HG02642 (cell line): ENCODE data around the gene TXLNB.

ENCODE experiments used
- ATAC-seq: cut with Tn5 transposase; IDR thresholded peaks from one replicate; pipeline ENCODE4 v1.9.1; 2021; ENCODE audit warnings: mild to moderate bottlenecking; ENCODE audit not compliant: unreplicated experiment, poor library complexity

Gene TXLNB

GRCh38 chr6:139277161-139277560 is 14.6 kb downstream of the TXLNB start:
- ATAC-seq: no peak

GRCh38 chr6:139275279-139276055 is 16.3 kb downstream of the TXLNB start:
- no peak for ATAC-seq

DNA sequence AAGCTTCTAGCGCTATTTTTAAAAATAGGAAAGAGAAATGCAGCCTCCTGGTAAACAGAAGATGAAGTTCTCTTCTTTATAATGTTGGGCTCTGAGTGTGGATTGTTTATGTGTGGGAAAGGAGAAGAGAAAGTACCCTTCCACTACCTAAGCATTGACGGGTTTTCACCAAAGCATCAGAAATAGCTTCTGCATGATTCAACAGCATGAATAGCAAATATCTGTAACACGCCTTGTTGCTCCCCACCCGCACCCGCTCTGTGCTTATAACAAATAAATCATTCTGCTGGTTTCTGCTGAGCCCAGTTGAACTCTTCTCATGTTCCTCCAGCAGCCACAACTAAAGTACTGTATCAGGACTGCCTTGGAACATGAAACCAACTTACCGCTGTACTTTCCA is 20.7 kb downstream of the TXLNB start:
- peak; percentile 90 for ATAC-seq

GRCh38 chr6:139270249-139270648 is 21.5 kb downstream of the TXLNB start:
- ATAC-seq: no peak

DNA sequence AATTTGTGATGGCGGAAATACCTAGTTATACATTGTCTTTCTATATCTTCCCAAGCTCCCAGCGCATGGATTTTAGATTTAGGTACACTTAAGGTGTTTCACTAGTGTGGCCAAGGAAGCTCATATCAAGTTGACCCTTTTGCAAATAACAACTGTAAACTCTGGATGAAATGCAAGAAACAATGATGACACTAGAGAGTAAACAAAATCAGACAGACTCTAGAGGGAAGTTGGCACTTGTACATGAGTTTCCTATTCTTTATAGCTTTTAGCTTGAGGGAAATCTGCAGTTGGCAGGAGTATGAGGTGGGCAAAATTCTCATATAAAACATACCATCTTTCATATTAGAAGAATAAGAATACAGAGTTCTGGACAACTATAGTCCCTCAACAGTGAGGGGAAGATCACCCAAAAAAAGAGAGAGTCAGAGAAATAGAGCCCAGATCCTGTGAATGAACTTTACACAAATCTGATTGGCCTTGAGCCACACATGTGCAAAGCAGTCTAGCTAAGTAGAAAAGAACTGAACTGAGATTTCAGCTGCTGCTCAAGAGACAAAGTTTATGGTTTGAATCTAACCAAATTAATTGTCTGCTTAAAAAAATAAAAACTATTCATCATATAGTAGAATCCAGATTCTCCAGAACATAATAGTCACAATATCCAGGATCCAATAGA is 26.1 kb downstream of the TXLNB start:
- ATAC-seq: no peak

DNA sequence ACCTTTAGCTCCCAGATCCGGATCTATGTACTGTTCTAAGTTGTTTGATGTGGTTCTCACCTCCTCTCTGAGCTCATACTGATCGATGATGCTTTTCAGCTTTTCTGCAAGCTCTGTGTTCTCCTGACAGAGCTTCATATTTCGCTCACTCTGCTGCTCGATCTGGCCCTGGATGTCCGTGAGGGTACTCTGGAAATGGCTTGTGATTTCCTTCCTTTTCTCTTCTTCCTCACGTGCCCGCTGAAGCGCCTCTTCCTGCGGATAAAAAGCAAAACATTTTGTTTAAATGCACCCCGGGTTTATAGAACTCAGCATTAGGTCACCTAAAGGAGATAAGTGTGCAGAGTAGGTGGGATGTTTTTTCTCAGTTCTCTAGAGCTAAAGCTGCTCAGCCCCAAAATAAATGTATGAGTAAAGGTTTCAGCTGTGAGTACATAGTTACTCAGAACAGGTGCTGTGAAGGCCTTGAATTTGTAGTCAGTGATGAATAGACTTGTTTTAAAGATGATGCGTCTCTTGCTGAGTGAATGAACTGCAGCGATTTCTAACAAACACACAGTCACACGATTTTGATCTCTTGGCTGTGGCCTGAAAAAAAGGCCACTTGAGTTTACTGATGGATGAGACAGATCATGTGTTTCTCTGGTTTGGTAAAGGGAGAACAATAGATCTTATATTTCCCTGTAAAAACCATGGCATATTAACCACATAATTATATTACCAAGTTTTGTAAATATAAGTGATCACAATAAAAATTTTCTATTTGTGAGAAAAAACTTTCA is 29.1 kb downstream of the TXLNB start:
- ATAC-seq: no peak

- peak; percentile 61 for ATAC-seq
These were observed 33.9 kb downstream of the TXLNB start for GRCh38 chr6:139257821-139258398.

DNA sequence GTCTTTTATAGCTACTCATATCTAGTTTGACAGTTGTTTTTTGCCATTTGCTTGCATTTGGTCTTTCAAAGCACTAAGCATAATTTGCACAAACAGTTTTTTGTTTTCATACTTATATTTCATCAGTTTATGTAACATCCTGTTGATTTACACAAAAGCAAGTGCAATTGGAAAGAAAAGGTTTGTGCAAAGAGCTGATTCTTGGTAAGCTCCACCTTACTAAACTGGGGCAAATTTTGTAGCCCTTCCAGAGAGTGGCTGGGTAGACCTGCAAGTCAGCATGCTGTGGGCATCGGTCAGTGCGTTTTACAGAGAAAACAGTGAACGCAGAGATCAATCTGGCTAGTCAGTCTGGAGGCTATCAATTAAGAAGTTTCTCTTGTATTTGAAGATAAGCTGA is 34.5 kb downstream of the TXLNB start:
- ATAC-seq: no peak

GRCh38 chr6:139256087-139256486 is 35.7 kb downstream of the TXLNB start:
- ATAC-seq: no peak

- no peak for ATAC-seq
These were observed 37.6 kb downstream of the TXLNB start for GRCh38 chr6:139254196-139254595.

GRCh38 chr6:139253656-139254055 is 38.1 kb downstream of the TXLNB start:
- ATAC-seq: no peak

DNA sequence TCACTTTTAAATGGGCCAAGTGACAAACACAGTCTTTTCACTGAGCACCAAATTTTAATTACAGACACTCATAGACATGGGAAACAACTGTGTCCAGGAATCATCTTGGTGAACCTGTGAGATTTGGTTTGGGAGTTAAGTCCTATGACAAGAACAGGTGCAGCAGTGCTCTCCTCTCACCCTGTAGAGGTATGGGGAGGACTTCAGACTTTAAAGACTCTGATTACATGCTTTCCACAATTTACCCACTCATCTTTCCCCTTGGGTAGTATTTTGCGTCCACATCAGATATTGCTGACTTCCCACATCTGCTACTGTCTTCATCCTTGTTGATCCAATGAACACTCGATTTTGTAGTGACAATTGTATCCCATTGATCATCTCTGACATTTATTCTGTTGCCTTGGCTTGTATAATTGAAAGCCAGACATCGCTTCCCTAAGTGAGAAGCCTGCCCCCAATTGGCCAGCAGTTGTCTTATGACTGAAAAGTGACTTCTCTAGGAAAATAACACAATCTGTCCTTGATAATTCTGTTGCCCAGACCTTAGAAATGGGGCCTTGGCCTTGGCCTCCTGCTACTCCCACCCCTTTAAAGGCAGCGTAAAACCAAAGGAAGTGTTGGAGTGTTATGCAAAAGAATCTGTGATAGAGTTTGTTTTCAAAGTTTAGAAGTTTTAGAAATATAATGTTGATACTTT is 40.0 kb downstream of the TXLNB start:
- no peak for ATAC-seq

- peak; percentile 41 for ATAC-seq
These were observed 40.6 kb downstream of the TXLNB start for GRCh38 chr6:139251045-139251690.

- peak; percentile 98 for ATAC-seq
These were observed 41.3 kb downstream of the TXLNB start for GRCh38 chr6:139250296-139251044.

DNA sequence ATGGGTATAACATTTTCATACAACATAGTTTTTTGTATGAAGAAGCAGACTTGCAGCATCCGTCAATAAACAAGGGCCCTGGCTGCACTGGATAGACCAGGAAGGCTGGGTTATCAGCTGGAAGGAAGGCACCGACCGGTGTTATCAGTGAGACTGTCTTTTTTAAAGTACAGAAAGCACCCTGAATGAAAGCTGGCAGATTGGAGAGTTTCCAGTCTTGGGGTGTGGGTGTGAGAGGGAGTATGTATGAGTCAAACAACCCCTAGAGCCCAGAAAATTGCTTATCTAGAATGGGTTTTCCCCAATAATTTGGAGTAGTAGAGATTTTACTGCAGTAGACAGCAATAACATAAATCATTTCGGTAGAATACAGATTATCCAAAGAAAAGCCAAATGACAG is 42.4 kb downstream of the TXLNB start:
- ATAC-seq: no peak

DNA sequence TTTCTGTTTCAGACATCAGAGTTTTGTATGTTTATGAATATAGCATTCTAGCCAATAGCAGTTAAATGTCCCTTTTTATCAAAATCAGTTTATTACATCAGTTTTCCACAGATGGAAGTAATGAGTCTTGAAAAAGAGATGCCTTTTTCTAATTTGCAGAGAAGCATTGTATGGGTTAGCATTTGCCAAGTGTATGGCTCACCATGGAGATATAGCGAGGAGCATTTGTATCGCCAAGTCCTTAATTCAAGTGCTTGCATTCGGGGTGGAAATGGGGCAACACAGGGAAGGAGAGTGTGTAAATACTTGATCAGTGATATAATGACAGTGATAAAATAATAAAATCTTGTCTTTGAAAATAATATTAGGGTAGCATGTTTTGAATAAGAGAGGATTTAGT is 42.9 kb downstream of the TXLNB start:
- no peak for ATAC-seq

DNA sequence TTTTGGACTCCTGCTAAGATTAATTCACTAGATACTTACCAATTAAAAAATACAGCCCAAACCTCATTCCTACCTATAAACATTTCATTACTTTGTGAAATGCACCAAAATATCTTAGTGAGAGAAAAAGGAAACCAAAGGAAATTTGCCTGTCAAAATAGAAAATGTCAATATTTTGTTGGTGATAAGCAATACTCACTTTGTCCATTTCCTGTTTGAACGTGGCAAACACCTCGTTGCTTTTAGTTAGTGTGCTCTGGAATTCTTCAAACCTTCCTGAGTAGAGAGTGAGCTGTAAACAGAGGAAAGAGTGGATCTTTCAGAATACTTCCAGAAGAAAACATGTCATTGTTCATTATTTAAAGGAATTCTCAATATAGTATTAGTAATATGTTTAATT is 44.2 kb downstream of the TXLNB start:
- no peak for ATAC-seq

DNA sequence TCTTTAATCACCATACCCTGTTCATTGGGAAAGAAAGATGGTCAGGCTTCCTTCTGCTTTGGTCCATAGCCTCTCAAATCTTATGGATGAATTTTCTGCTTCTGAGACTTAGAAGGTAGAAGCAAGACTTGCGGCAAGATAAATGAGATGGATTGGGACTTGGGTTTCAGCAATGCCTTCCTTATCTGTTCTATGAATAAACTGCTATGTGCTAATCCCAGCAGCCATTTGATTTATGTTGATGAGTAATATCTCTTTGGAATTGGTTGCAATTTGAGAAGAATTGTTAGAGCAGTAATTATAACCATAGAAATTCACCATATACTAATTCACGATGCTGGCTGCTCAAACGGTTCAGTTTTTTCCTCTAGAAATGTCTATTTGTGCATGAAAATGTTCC is 48.3 kb downstream of the TXLNB start:
- no peak for ATAC-seq
